OCI-LY3 (cell line): ENCODE measurements around the gene FBXO22.

Experiments used
- H2AFZ ChIP-seq: fragments of 200-600, 300-600 bp; shearing (Covaris generic); 2 replicates; pipeline ENCODE4 v1.6.0; 2014; ENCODE audit warnings: antibody characterized with exemption, low read depth, low read length
- H3K27ac ChIP-seq: fragments of 200-600, 300-600 bp; sonication (generic); 2 replicates; pipeline ENCODE4 v1.5.1; 2014; ENCODE audit warnings: mild to moderate bottlenecking, low read length, moderate library complexity, mixed read lengths
- H3K27me3 ChIP-seq: fragments of 200-600, 300-600 bp; sonication (generic); 2 replicates; pipeline ENCODE4 v1.6.1; 2014; ENCODE audit warnings: low read depth, low read length, mixed read lengths
- H3K36me3 ChIP-seq: fragments of 200-600, 300-600 bp; sonication (generic); replicated peaks from 2 replicates; pipeline ENCODE3; 2014; ENCODE audit warnings: low read depth, low read length, mixed read lengths
- H3K4me1 ChIP-seq: fragments of 300-600, 200-600 bp; sonication (generic); 2 replicates; pipeline ENCODE4 v1.6.1; 2014; ENCODE audit warnings: low read length, mixed read lengths
- H3K4me2 ChIP-seq: fragments of 200-600, 300-600 bp; sonication (generic); 2 replicates; pipeline ENCODE4 v1.6.1; 2014; ENCODE audit warnings: low read length, mixed read lengths
- H3K4me3 ChIP-seq: fragments of 300-600, 200-600 bp; sonication (generic); 2 replicates; pipeline ENCODE4 v1.5.1; 2014; ENCODE audit warnings: antibody characterized with exemption, mild to moderate bottlenecking, low read length, moderate library complexity
- H3K79me2 ChIP-seq: fragments of 300-600, 200-600 bp; shearing (Covaris generic); 2 replicates; pipeline ENCODE4 v1.6.1; 2014; ENCODE audit warnings: mild to moderate bottlenecking, low read length, mixed read lengths
- H3K9ac ChIP-seq: fragments of 300-600, 200-600 bp; shearing (Covaris generic); 2 replicates; pipeline ENCODE4 v1.6.0; 2014; ENCODE audit warnings: mild to moderate bottlenecking, low read length, moderate library complexity
- H3K9me3 ChIP-seq: fragments of 200-600, 300-600 bp; shearing (Covaris generic); 2 replicates; pipeline ENCODE4 v1.6.1; 2014; ENCODE audit warnings: low read length, mixed read lengths; ENCODE audit not compliant: insufficient read depth
- H4K20me1 ChIP-seq: fragments of 200-600, 300-600 bp; sonication (generic); 2 replicates; pipeline ENCODE4 v1.6.1; 2016; ENCODE audit warnings: low read length, mixed read lengths; ENCODE audit not compliant: insufficient read depth
- EZH2phosphoT487 ChIP-seq: fragments of 200-600 bp; shearing (Covaris generic); IDR thresholded peaks from 2 replicates; pipeline ENCODE4 v1.6.1; 2018; ENCODE audit warnings: antibody characterized with exemption, mixed run types, low read depth
- TF ChIP-seq, protein P1 (sequence below): fragments of 200-600, 300-600 bp; sonication (generic); IDR thresholded peaks from 2 replicates; pipeline ENCODE4 v1.5.1; 2014; ENCODE audit warnings: antibody characterized with exemption, low read length, low read depth

Gene FBXO22

DNA sequence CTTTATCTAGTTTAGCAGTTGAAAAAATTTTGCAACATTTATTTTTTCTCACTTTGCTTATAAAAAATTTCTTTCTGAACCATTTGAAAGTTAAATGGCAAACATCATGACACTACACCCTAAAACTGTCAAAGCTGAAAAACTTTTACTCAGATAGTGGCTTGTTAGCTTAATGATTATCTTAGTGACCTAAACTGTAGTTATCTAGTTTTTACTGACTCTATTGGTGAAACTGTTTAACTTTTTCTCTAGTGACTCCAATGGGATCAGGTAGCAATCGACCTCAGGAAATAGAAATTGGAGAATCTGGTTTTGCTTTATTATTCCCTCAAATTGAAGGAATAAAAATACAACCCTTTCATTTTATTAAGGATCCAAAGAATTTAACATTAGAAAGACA is 13.3 kb downstream of the FBXO22 start:
- Histone ChIP-seq H3K9ac (no peak overlapping the region), H3K79me2 (peaks cover 27% of the 10 kb centered on the region), H3K4me3 (no peak overlapping the region), H4K20me1 (peaks cover 11% of the 10 kb centered on the region; the same call in 1 of the 2 replicates), H2AFZ (no peak overlapping the region), H3K27me3 (no peaks in the 10 kb centered on the region), H3K36me3 (peaks cover 37% of the 10 kb centered on the region), H3K4me2 (no peak overlapping the region), H3K9me3 (no peaks in the 10 kb centered on the region), H3K27ac (no peak overlapping the region), H3K4me1 (no peaks in the 10 kb centered on the region)
- TF ChIP-seq, protein P1, sequence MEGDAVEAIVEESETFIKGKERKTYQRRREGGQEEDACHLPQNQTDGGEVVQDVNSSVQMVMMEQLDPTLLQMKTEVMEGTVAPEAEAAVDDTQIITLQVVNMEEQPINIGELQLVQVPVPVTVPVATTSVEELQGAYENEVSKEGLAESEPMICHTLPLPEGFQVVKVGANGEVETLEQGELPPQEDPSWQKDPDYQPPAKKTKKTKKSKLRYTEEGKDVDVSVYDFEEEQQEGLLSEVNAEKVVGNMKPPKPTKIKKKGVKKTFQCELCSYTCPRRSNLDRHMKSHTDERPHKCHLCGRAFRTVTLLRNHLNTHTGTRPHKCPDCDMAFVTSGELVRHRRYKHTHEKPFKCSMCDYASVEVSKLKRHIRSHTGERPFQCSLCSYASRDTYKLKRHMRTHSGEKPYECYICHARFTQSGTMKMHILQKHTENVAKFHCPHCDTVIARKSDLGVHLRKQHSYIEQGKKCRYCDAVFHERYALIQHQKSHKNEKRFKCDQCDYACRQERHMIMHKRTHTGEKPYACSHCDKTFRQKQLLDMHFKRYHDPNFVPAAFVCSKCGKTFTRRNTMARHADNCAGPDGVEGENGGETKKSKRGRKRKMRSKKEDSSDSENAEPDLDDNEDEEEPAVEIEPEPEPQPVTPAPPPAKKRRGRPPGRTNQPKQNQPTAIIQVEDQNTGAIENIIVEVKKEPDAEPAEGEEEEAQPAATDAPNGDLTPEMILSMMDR = no peak
- TF ChIP-seq EZH2phosphoT487 = no peak

DNA sequence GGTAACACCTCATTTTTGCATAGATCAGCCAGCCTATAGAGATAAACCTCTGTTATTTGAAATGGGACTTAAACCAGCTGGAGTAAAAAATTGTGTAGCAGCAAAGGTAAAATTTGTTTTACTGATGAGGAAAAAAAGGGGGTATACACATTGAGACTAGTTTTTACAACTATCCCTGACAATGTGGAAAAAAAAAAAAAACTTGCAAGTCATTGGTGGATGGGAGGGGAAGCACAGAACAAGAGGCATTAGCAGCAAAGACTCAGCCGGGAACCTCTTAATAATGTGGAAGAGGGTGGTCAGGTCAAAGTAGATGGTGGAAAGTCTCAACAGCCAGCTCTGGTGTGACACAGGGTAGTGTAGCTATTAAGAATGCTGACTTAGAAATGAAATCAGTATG is 14.5 kb downstream of the FBXO22 start:
- Histone ChIP-seq H3K4me3 (no peak overlapping the region), H3K4me1 (no peaks in the 10 kb centered on the region), H3K9me3 (no peaks in the 10 kb centered on the region), H3K79me2 (peaks cover 16% of the 10 kb centered on the region), H3K36me3 (peaks cover 39% of the 10 kb centered on the region), H2AFZ (no peak overlapping the region), H3K9ac (no peak overlapping the region), H4K20me1 (peaks cover 17% of the 10 kb centered on the region), H3K27me3 (no peaks in the 10 kb centered on the region), H3K4me2 (no peak overlapping the region), H3K27ac (no peak overlapping the region)
- TF ChIP-seq, protein P1 = no peak
- no peak for TF ChIP-seq EZH2phosphoT487

DNA sequence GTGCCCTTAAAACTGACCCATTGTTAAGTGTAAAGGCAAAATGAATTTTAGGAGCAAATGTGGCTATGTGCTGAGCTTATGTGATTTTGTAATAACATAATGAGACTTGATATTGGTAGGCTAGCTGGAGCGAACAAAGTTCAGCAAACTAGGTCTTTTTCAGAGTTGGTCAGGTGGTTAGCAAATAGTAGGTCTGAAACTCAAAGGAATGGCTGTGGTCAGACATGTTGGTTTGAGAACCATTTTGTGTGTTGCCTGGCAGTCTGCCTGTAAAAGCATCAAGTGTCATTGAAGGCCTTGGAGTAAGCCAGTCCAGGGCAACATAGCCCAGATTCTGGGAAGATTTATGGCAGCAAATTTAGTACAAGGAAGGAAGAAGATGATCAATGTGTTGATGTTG is 16.4 kb downstream of the FBXO22 start:
- Histone ChIP-seq H2AFZ (no peak overlapping the region), H3K9me3 (no peaks in the 10 kb centered on the region), H3K4me3 (no peak overlapping the region), H3K4me1 (no peaks in the 10 kb centered on the region), H3K4me2 (no peak overlapping the region), H3K27ac (no peak overlapping the region), H3K79me2 (no peaks in the 10 kb centered on the region; the same call in 1 of the 2 replicates), H3K9ac (no peak overlapping the region), H3K27me3 (no peaks in the 10 kb centered on the region), H4K20me1 (peaks cover 16% of the 10 kb centered on the region; the same call in 1 of the 2 replicates), H3K36me3 (peaks cover 25% of the 10 kb centered on the region)
- TF ChIP-seq, protein P1 = no peak
- TF ChIP-seq EZH2phosphoT487 = no peak

DNA sequence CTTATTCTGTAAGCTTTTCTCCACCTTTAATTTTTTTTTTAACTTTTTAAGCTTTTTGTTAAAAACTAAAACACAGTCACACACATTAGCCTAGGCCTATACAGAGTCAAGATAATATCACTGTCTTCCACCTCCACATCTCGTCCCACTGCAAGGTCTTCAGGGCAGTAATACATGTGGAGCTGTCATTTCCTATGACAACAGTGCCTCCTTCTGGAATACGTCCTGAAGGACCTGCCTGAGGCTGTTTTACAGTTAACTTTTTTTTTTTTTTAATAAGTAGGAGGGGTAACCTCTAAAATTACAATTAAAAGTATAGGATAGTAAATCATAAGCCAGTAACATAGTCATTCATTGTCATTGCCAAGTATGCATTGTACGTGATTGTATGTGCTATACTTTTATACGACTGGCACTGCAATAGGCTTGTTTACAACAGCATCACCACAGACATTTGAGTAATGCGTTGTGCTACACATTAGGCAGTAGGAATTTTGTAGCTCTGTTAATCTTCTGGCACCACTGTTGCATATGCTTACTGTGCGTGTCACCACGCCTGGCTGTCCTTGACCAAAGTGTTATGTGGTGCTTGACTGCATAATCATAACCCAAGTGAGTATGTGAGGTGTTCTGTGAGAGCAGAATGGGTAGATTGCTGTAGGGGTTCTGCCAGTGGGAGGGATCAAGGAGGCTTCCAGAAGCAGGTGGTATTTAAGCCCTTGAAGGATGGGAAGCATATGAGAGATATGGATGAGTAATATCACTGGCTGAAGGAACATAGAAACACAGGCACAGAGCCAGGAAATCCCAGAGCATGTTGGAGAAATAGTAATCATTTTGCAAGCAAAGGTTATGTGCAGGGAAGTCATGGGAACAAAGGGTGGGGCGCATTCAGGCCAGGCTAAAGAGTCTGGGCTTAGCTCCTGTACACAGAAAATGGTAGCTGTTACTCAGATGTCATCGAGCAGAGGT is 18.3 kb downstream of the FBXO22 start:
- H3K27me3 ChIP-seq = no peaks in the 10 kb centered on the region
- H3K36me3 ChIP-seq = peaks cover 30% of the 10 kb centered on the region
- peaks cover 35% of the 10 kb centered on the region; the same call in 1 of the 2 replicates for H4K20me1 ChIP-seq
- no peak overlapping the region for H3K4me2 ChIP-seq
- peaks cover 2% of the 10 kb centered on the region for H3K4me1 ChIP-seq
- no peak overlapping the region for H3K4me3 ChIP-seq
- no peak overlapping the region for H3K9ac ChIP-seq
- TF ChIP-seq EZH2phosphoT487 = no peak
- TF ChIP-seq, protein P1 = peak; percentile 44
- H3K27ac ChIP-seq = no peak overlapping the region
- H2AFZ ChIP-seq = no peak overlapping the region
- H3K79me2 ChIP-seq = peaks cover 6% of the 10 kb centered on the region; the same call in 1 of the 2 replicates
- no peaks in the 10 kb centered on the region for H3K9me3 ChIP-seq
